ENCODE results near the gene FH.

Gene FH

GRCh38 chr1:241531195-241532161 lies 11.9 kb upstream of the FH start:
- H3K36me3 ChIP-seq (replicated peaks; ENCODE audit: low read depth, low read length) = no peaks in the 10 kb centered on the region
- H4K20me1 ChIP-seq (ENCODE audit: insufficient read depth, low read length) = no peaks in the 10 kb centered on the region
- peak overlapping the region; percentile 41 for H2AFZ ChIP-seq (ENCODE audit: low read depth, low read length)
- H3K9ac ChIP-seq (ENCODE audit: low read length) = peak overlapping the region; percentile 71
- H3K9me3 ChIP-seq (ENCODE audit: insufficient read depth, low read length) = no peaks in the 10 kb centered on the region
- peak overlapping the region; percentile 74 for H3K4me3 ChIP-seq (ENCODE audit: low read length)
- peak overlapping the region; percentile 76 for H3K4me2 ChIP-seq (ENCODE audit: low read length)
- H3K79me2 ChIP-seq (ENCODE audit: low read length) = no peaks in the 10 kb centered on the region
- H3K27ac ChIP-seq (ENCODE audit: low read length) = peak overlapping the region; percentile 89
- no peaks in the 10 kb centered on the region for H3K27me3 ChIP-seq (ENCODE audit: low read depth, low read length)
- TF ChIP-seq CTCF (IDR thresholded peaks at IDR 0.05; ENCODE audit: low read depth, low read length) (peak; percentile 82), EZH2phosphoT487 (IDR thresholded peaks at IDR 0.05; ENCODE audit: low read depth) (no peak)
- peaks cover 29% of the 10 kb centered on the region for H3K4me1 ChIP-seq (ENCODE audit: low read length)

DNA sequence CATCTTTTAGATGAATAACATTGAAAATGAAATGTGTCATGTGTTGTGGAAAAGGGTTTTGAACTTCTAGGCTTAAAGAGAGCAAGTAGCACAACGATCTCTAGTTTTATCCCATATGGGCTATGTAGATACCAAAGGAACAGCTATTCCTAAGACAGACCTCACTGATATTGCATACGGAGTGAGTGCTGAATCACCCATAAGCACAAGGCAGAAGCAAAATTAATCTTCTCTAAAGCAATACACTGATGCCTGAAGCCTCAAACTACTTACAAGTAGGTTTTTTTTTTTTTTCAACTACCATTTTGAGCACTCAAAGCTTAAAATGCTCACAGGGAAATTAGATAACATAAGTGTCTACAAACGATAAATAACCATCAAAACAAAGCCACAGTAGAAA lies 7.6 kb upstream of the FH start:
- no peaks in the 10 kb centered on the region for H3K79me2 ChIP-seq (ENCODE audit: low read length)
- H2AFZ ChIP-seq (ENCODE audit: low read depth, low read length) = no peak overlapping the region
- H3K9me3 ChIP-seq (ENCODE audit: insufficient read depth, low read length) = no peaks in the 10 kb centered on the region
- peaks cover 4% of the 10 kb centered on the region; the same call in 1 of the 2 replicates for H3K27me3 ChIP-seq (ENCODE audit: low read depth, low read length)
- H3K9ac ChIP-seq (ENCODE audit: low read length) = no peak overlapping the region
- H3K27ac ChIP-seq (ENCODE audit: low read length) = no peak overlapping the region
- no peak overlapping the region for H3K4me3 ChIP-seq (ENCODE audit: low read length)
- H3K4me2 ChIP-seq (ENCODE audit: low read length) = no peak overlapping the region
- H3K36me3 ChIP-seq (replicated peaks; ENCODE audit: low read depth, low read length) = no peaks in the 10 kb centered on the region
- H3K4me1 ChIP-seq (ENCODE audit: low read length) = peaks cover 13% of the 10 kb centered on the region
- H4K20me1 ChIP-seq (ENCODE audit: insufficient read depth, low read length) = no peaks in the 10 kb centered on the region
- no peak for TF ChIP-seq EZH2phosphoT487 (IDR thresholded peaks at IDR 0.05; ENCODE audit: low read depth)
- TF ChIP-seq CTCF (IDR thresholded peaks at IDR 0.05; ENCODE audit: low read depth, low read length) = no peak

DNA sequence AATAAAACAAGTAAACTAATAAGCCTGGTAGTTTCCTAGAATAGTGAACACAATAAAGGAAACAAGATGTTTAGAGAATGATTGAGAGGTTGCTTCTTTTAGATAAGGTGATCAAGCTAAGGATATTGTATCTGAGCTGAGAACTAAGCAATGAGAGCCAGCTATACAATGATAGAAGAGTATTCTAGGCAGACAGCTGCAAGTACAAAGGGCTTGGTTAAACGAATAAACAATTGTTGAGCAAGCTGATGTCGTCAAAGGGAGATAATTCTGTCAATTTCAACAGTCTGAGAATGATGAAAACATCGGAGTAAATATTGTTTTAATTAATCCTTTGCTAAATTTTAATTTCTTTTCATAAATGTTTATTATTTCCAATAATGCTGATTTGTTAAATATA lies 5.5 kb upstream of the FH start:
- no peak overlapping the region for H3K9ac ChIP-seq (ENCODE audit: low read length)
- H3K27me3 ChIP-seq (ENCODE audit: low read depth, low read length) = peaks cover 7% of the 10 kb centered on the region; the same call in 1 of the 2 replicates
- TF ChIP-seq CTCF (IDR thresholded peaks at IDR 0.05; ENCODE audit: low read depth, low read length) (no peak), EZH2phosphoT487 (IDR thresholded peaks at IDR 0.05; ENCODE audit: low read depth) (no peak)
- H2AFZ ChIP-seq (ENCODE audit: low read depth, low read length) = no peak overlapping the region
- H3K79me2 ChIP-seq (ENCODE audit: low read length) = no peaks in the 10 kb centered on the region
- H3K9me3 ChIP-seq (ENCODE audit: insufficient read depth, low read length) = no peaks in the 10 kb centered on the region
- no peak overlapping the region for H3K4me2 ChIP-seq (ENCODE audit: low read length)
- H3K4me1 ChIP-seq (ENCODE audit: low read length) = peaks cover 2% of the 10 kb centered on the region; the same call in 1 of the 2 replicates
- H3K27ac ChIP-seq (ENCODE audit: low read length) = no peak overlapping the region
- H3K4me3 ChIP-seq (ENCODE audit: low read length) = no peak overlapping the region
- no peaks in the 10 kb centered on the region for H3K36me3 ChIP-seq (replicated peaks; ENCODE audit: low read depth, low read length)
- no peaks in the 10 kb centered on the region for H4K20me1 ChIP-seq (ENCODE audit: insufficient read depth, low read length)

DNA sequence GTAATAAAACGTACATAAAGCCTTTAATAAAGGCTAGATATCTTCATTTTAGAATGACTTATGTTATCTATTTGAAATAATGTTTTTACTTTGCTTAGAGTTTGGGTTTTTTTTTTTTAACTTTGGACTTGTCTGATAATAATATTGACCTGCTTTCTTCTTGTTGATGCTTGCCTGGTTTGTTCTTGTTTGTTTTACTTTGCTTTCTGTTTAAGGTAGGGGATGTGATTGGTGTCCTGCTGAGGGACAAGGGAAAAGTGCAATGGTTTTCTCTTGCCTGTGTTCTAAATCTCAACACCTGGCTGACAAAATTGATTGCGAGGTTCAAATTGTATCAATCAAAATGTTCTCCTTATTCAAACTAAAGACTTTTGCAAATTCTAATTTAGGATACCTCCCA lies 2.2 kb upstream of the FH start:
- TF ChIP-seq CTCF (IDR thresholded peaks at IDR 0.05; ENCODE audit: low read depth, low read length) (no peak), EZH2phosphoT487 (IDR thresholded peaks at IDR 0.05; ENCODE audit: low read depth) (no peak)
- Histone ChIP-seq H3K36me3 (replicated peaks; ENCODE audit: low read depth, low read length) (peaks cover 4% of the 10 kb centered on the region), H3K4me1 (ENCODE audit: low read length) (peaks cover 5% of the 10 kb centered on the region), H3K4me2 (ENCODE audit: low read length) (no peak overlapping the region), H2AFZ (ENCODE audit: low read depth, low read length) (no peak overlapping the region), H3K27me3 (ENCODE audit: low read depth, low read length) (peaks cover 7% of the 10 kb centered on the region; the same call in 1 of the 2 replicates), H3K4me3 (ENCODE audit: low read length) (no peak overlapping the region), H3K27ac (ENCODE audit: low read length) (no peak overlapping the region), H3K79me2 (ENCODE audit: low read length) (peaks cover 28% of the 10 kb centered on the region), H3K9ac (ENCODE audit: low read length) (no peak overlapping the region), H3K9me3 (ENCODE audit: insufficient read depth, low read length) (no peaks in the 10 kb centered on the region), H4K20me1 (ENCODE audit: insufficient read depth, low read length) (peaks cover 7% of the 10 kb centered on the region; the same call in 1 of the 2 replicates)

Data from OCI-LY3 (cell line).